Subcutaneous adipose tissue (tissue), 4 donors: ENCODE data around the gene PROSER1. TPM values are rescaled to one million over a fixed set of nuclear protein-coding genes. Genes with fewer than 3 reads are reported as not detected.

Experiments used
- CTCF ChIP-seq: fragments of 450-650 bp; IDR thresholded peaks from one replicate; pipeline ENCODE4 v1.5.1; 2016; ENCODE audit warnings: low read depth, mild to moderate bottlenecking, control low read depth, antibody characterized with exemption, moderate library complexity
- total RNA-seq, 4 donors: library from RNA; depleted of rRNA; stranded (reverse); fragments of >200 nt; gene quantifications; one replicate each; pipeline ENCODE4 v1.1.0, GENCODE V29; 2016

Gene PROSER1
- total RNA-seq, 4 donors from 2014 or later = 20.4 to 27.2 (median 23.6) TPM

- no peak for TF ChIP-seq CTCF
Measured at GRCh38 chr13:39039041-39039440, 1.2 kb upstream of the PROSER1 start.

- TF ChIP-seq CTCF = no peak
Measured at GRCh38 chr13:39038569-39039030, 711 bp upstream of the PROSER1 start.

GRCh38 chr13:39037410-39037879 lies 444 bp downstream of the PROSER1 start:
- no peak for TF ChIP-seq CTCF

GRCh38 chr13:39036212-39036611 lies 1.7 kb downstream of the PROSER1 start:
- no peak for TF ChIP-seq CTCF

GRCh38 chr13:39035799-39036198 lies 2.1 kb downstream of the PROSER1 start:
- TF ChIP-seq CTCF = no peak

- TF ChIP-seq CTCF = no peak
Measured at GRCh38 chr13:39035204-39035603, 2.7 kb downstream of the PROSER1 start.

GRCh38 chr13:39034085-39034484 lies 3.8 kb downstream of the PROSER1 start:
- TF ChIP-seq CTCF = no peak
